H1 (cell line): ENCODE measurements around the gene CCDC28A. TPM values are rescaled to one million over a fixed set of nuclear protein-coding genes. Genes with fewer than 3 reads are reported as not detected.

Experiments
- BACH1 ChIP-seq: IDR thresholded peaks from 2 replicates; pipeline ENCODE4 v1.6.1; 2012; ENCODE audit warnings: low read length, improper control_type of control experiment
- CHD1 ChIP-seq: IDR thresholded peaks from 2 replicates; pipeline ENCODE4 v1.6.1; 2012; ENCODE audit warnings: low read depth, low read length, improper control_type of control experiment
- RFX5 ChIP-seq: IDR thresholded peaks from 2 replicates; pipeline ENCODE4 v1.6.1; 2011; ENCODE audit warnings: low read depth, low read length, improper control_type of control experiment, borderline replicate concordance
- SIN3A ChIP-seq, 2 experiments: IDR thresholded peaks in 1 of 2; conservative IDR thresholded peaks in 1 of 2; 2 replicates each; pipeline ENCODE4 v1.6.1; 2011 to 2012; ENCODE audit warnings: low read length in 2 of 2, improper control_type of control experiment in 1 of 2, low read depth in 1 of 2, mild to moderate bottlenecking in 1 of 2
- SP1 ChIP-seq: IDR thresholded peaks from 2 replicates; pipeline ENCODE4 v1.6.1; 2011; ENCODE audit warnings: low read depth, low read length
- YY1 ChIP-seq: IDR thresholded peaks from 2 replicates; pipeline ENCODE4 v1.6.1; 2011; ENCODE audit warnings: low read depth, mild to moderate bottlenecking, low read length
- polyA plus RNA-seq, 7 experiments: library from polyadenylated mRNA; depleted of rRNA in 3 of 7; stranded (reverse) in 5 of 7; unstranded in 2 of 7; fragments of >200 nt in 5 of 7; fragments of 200-250 nt in 2 of 7; gene quantifications; 1 replicate in 5 of 7; 2 replicates in 1 of 7; 4 replicates in 1 of 7; pipeline versions ENCODE4 v1.2.1 to v1.2.3, GENCODE V29; 2011 to 2013; ENCODE audit warnings: missing spikeins in 2 of 7, mixed read lengths in 2 of 7
- total RNA-seq: library from RNA; stranded (reverse); fragmentation: NEBNext Ultra II Directional; extraction: Animal tissue kit (Norgen Biotek cat#: 25700); gene quantifications from 2 replicates; pipeline ENCODE4 v1.2.1, GENCODE V29; 2021

CCDC28A gene
- total and polyA plus RNA-seq, 2 of the 8 experiments (the other 6 are each of a cell fraction or from before 2014, with no cell fraction given) = 9.6 to 12.1 TPM

DNA sequence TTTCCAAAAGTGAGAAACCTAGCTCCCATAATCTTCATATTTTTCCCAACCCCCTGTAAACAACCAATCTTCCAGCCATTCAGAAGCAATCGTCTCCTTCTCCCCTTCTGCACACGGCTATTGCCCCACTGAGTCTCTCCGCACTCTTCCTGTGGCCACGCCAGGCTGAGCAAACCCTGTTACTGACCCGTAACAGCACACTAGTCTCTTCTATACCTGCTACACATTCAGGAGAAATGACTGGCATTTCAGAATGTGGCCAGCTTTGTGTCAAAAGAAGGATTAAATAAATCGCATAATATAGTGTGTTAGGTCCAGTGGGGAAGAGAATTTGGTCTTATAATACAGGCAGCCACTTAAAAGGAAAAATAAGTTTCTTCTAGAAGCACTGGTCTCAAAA is 63.7 kb downstream of the CCDC28A start (continued):
- no peak for TF ChIP-seq SIN3A (conservative IDR thresholded peaks at IDR 0.05 in 1 of 2, IDR thresholded peaks at IDR 0.05 in 1 of 2; ENCODE audit: low read depth in 1 of 2, low read length in 2 of 2)
- no peak for TF ChIP-seq YY1
- no peak for TF ChIP-seq RFX5
- no peak for TF ChIP-seq CHD1
- TF ChIP-seq BACH1 = no peak
- no peak for TF ChIP-seq SP1

Other genes starting within 250 kb of the CCDC28A start
- gene ECT2L, start 22.3 kb downstream of the CCDC28A start, total RNA-seq = not detected in 2 replicates
- not detected in 2 replicates for gene ECT2L, start 22.3 kb downstream of the CCDC28A start, polyA plus RNA-seq (2011; rRNA removed)
- 65.7 and 68.9 TPM in 2 replicates for gene REPS1, start 214.5 kb downstream of the CCDC28A start, total RNA-seq
- gene REPS1, start 214.5 kb downstream of the CCDC28A start, polyA plus RNA-seq (2011; rRNA removed) = 39.3 and 52.1 TPM in 2 replicates